GM21367 (cell line): ENCODE data around the gene SYK.

ENCODE experiments used
- ATAC-seq: cut with Tn5 transposase; IDR thresholded peaks from one replicate; pipeline ENCODE4 v1.9.1; 2021; ENCODE audit not compliant: unreplicated experiment

Gene SYK

DNA sequence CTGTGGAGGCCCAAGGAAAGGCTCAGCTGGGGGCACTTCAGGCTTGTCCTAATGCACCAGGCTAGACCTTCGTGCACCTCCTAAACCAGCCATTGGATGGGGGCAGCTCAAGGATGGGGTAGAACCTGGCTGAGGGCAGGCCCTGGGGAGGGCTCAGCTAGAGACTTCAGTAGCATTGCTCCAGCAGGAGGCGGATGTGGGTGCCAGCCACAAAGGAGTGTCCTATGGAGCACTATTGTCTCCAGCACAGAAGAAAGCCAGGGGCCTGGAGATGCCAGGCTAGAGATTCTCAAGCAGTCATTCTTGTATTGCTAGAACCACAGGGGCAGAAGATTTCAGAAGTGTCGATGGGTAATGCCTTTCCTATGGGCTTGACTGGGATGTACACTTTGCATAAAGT lies 131.8 kb downstream of the SYK start:
- no peak for ATAC-seq

DNA sequence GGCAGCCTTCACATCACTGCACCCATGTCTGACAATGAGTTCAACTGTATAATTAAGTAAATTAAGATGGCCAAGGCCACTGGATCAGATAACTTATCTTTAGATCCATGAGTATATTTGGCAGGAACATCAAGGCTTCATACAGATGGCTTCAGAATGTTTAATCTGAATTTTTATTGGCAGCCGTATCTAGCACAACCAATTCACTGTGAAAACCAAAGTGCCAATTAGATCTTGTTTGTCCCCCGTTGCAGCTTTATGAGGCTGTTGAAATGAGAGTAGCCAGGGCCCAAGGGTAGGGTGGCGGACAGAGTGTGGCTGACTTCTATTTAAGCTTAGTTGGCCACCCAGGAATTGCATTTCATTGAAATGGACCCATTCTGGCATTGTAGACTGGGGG lies 137.7 kb downstream of the SYK start:
- ATAC-seq, result no peak

DNA sequence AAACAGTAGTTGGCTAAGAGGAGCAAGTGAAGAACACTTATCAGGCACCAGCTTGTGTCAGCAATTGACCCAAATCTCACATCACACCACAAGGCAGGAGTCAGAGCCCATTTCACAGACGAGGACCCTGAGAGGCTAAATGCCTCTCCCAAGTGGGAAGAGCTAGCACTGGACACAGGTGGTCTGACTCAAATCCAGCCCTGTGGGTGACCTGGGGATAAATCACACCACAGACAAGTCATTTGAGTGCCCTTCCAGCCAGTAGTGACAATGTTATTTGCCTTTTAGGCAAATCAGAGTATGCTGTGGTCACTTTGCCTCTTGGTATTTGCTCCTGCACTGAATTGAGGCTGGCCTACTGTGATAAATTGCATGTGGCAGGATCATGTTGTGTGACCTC lies 138.7 kb downstream of the SYK start:
- ATAC-seq, result no peak

GRCh38 chr9:90941661-90942060 lies 140.0 kb downstream of the SYK start:
- no peak for ATAC-seq

- no peak for ATAC-seq
Measured at GRCh38 chr9:90942555-90942954, 140.9 kb downstream of the SYK start.

DNA sequence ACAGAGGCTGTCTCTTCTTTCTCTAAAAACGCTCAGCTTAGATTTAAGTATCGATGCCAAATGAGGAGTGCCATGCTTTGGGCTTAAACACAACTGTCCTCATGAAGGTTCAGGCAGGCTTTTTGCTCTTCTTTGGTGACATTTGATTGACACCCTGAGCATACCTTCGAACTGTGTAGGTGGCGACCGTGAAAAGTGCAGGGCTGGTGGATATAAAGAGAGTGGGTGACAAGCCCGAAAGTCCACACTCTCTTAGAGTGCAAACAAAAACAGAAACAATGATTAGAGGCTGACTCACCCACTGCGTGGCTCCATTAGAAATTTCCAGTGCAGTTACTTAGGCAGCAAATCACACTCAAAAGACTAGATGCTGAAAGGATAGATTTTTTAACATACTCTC lies 141.7 kb downstream of the SYK start:
- ATAC-seq, result no peak

DNA sequence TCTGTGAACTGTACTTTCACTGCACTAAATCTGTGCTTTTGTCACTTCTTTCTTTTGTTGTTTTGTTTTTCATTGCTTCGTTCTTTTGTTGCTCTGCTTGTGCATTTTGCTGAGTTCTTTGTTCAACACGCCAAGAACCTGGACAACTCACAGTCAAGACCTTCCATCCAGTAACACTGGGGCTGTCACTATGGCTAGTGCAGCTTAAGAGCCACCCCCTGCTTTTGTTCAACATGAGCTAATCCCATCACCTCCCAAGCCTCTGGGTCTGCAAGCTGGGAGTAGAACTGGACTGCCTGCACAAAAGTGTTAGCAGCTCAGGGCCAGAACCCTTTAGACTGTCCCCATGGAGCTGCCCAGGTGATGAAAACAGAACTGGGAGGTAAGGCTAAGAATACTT lies 143.7 kb downstream of the SYK start:
- ATAC-seq, result no peak

- no peak for ATAC-seq
Measured at GRCh38 chr9:90946982-90947381, 145.4 kb downstream of the SYK start.
